Astrocyte (in vitro differentiated cells and primary cell): Measurements from ENCODE around the gene PTPRK.

Source experiments
- EZH2 ChIP-seq: IDR thresholded peaks from 2 replicates; pipeline ENCODE4 v1.6.1; 2012; ENCODE audit warnings: mild to moderate bottlenecking, low read length, inconsistent platforms; ENCODE audit not compliant: insufficient read depth
- TF ChIP-seq, protein P1 (sequence below): IDR thresholded peaks from 2 replicates; pipeline ENCODE4 v1.5.1; 2011; ENCODE audit warnings: low read depth, mild to moderate bottlenecking, inconsistent platforms, low read length, moderate library complexity; ENCODE audit not compliant: insufficient read depth

DNA sequence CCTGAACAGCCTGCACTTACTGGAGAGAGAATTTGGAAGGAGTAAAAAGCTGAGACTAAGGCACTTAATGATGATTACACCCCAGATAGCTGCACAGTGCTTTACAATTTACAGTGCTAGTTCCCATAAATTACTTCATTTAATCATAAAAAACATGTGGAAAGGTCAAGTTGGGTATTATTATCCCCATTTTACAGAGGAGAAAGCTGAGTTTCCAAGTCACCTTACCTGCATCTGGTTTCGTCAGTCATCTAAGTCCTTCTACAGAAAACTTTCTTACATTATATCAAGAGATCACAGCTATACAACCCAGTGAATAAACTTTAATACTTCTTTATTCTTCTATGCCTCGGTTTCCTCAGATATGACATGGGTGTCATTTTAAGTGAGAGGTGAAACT is 3.3 kb downstream of the PTPRK start:
- TF ChIP-seq, protein P1, sequence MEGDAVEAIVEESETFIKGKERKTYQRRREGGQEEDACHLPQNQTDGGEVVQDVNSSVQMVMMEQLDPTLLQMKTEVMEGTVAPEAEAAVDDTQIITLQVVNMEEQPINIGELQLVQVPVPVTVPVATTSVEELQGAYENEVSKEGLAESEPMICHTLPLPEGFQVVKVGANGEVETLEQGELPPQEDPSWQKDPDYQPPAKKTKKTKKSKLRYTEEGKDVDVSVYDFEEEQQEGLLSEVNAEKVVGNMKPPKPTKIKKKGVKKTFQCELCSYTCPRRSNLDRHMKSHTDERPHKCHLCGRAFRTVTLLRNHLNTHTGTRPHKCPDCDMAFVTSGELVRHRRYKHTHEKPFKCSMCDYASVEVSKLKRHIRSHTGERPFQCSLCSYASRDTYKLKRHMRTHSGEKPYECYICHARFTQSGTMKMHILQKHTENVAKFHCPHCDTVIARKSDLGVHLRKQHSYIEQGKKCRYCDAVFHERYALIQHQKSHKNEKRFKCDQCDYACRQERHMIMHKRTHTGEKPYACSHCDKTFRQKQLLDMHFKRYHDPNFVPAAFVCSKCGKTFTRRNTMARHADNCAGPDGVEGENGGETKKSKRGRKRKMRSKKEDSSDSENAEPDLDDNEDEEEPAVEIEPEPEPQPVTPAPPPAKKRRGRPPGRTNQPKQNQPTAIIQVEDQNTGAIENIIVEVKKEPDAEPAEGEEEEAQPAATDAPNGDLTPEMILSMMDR, result no peak
- TF ChIP-seq EZH2, result no peak
